HepG2 (cell line): ENCODE data around the gene PPP2R2C. TPM values are rescaled to one million over a fixed set of nuclear protein-coding genes. Genes with fewer than 3 reads are reported as not detected.
A peak's percentile ranks its signal among the peaks of the same experiment; 100 is the strongest.

Experiments
- ARHGAP35 ChIP-seq: sonication (generic); formaldehyde crosslinking; IDR thresholded peaks from 2 replicates; pipeline ENCODE4 v1.9.0; 2022; ENCODE audit warnings: mild to moderate bottlenecking, inconsistent platforms, moderate library complexity, missing genetic modification reagents, borderline replicate concordance
- ELF3 ChIP-seq: IDR thresholded peaks from 2 replicates; pipeline ENCODE4 v1.6.1; 2016; ENCODE audit warnings: missing genetic modification reagents, missing compliant biosample characterization
- GLMP ChIP-seq: sonication (generic); formaldehyde crosslinking; IDR thresholded peaks from 2 replicates; pipeline ENCODE4 v1.9.0; 2021; ENCODE audit warnings: missing genetic modification reagents, mild to moderate bottlenecking, borderline replicate concordance
- GMEB2 ChIP-seq: IDR thresholded peaks from 2 replicates; pipeline ENCODE4 v1.6.1; 2016; ENCODE audit warnings: missing biosample characterization, missing genetic modification reagents, low read depth
- HDAC1 ChIP-seq: sonication (generic); formaldehyde crosslinking; IDR thresholded peaks from 2 replicates; pipeline ENCODE4 v1.5.1; 2020; ENCODE audit warnings: mild to moderate bottlenecking, missing genetic modification reagents
- HOXA9 ChIP-seq: sonication (generic); formaldehyde crosslinking; IDR thresholded peaks from 2 replicates; pipeline ENCODE4 v1.8.1; 2022; ENCODE audit warnings: missing genetic modification reagents, mild to moderate bottlenecking, moderate library complexity, borderline replicate concordance
- KLF9 ChIP-seq: IDR thresholded peaks from 2 replicates; pipeline ENCODE4 v1.6.1; 2016; ENCODE audit warnings: low read depth
- NCOA5 ChIP-seq: sonication (generic); formaldehyde crosslinking; IDR thresholded peaks from 2 replicates; pipeline ENCODE4 v1.4.0; 2020; ENCODE audit warnings: missing genetic modification reagents
- PATZ1 ChIP-seq: sonication (generic); formaldehyde crosslinking; IDR thresholded peaks from 2 replicates; pipeline ENCODE4 v1.4.0; 2020; ENCODE audit warnings: missing genetic modification reagents
- POGZ ChIP-seq: sonication (generic); formaldehyde crosslinking; IDR thresholded peaks from 2 replicates; pipeline ENCODE4 v1.4.0; 2020; ENCODE audit warnings: mild to moderate bottlenecking, missing genetic modification reagents
- TERF1 ChIP-seq: sonication (generic); formaldehyde crosslinking; IDR thresholded peaks from 2 replicates; pipeline ENCODE4 v1.8.0; 2022; ENCODE audit warnings: mild to moderate bottlenecking, missing genetic modification reagents, moderate library complexity
- TFE3 ChIP-seq: IDR thresholded peaks from 2 replicates; pipeline ENCODE4 v1.6.1; 2016
- THYN1 ChIP-seq: sonication (generic); formaldehyde crosslinking; IDR thresholded peaks from 2 replicates; pipeline ENCODE4 v1.8.1; 2023; ENCODE audit warnings: low read depth, mild to moderate bottlenecking, moderate library complexity, missing genetic modification reagents, borderline replicate concordance
- ZBTB33 ChIP-seq: sonication (generic); formaldehyde crosslinking; IDR thresholded peaks from 2 replicates; pipeline ENCODE4 v1.4.0; 2020; ENCODE audit warnings: missing genetic modification reagents
- ZHX1 ChIP-seq: sonication (generic); formaldehyde crosslinking; IDR thresholded peaks from 2 replicates; pipeline ENCODE4 v1.8.1; 2022; ENCODE audit warnings: low read depth, mild to moderate bottlenecking, missing genetic modification reagents
- ZNF138 ChIP-seq: sonication (generic); formaldehyde crosslinking; IDR thresholded peaks from 2 replicates; pipeline ENCODE4 v1.5.0; 2020; ENCODE audit warnings: mild to moderate bottlenecking, low read depth, missing genetic modification reagents
- ZNF777 ChIP-seq: sonication (generic); formaldehyde crosslinking; IDR thresholded peaks from 2 replicates; pipeline ENCODE4 v1.4.0; 2020; ENCODE audit warnings: missing genetic modification reagents
- polyA plus RNA-seq, 8 experiments: library from polyadenylated mRNA; depleted of rRNA in 3 of 8; stranded (reverse) in 7 of 8; unstranded in 1 of 8; fragments of >200 nt; fragmentation: Illumina TruSeq in 4 of 8; extraction: Trizol in 4 of 8; gene quantifications; 2 replicates each; pipeline versions ENCODE4 v1.2.1 to v1.2.3, GENCODE V29; 2011 to 2016; ENCODE audit warnings: low read depth in 4 of 8, missing spikeins in 1 of 8, mixed read lengths in 1 of 8; ENCODE audit not compliant: insufficient read depth in 1 of 8
- total RNA-seq, 5 experiments: library from RNA; depleted of rRNA; stranded (reverse); fragments of >200 nt; fragmentation: Illumina TruSeq; extraction: Trizol; gene quantifications; 2 replicates each; pipeline ENCODE4 v1.2.3, GENCODE V29; 2016; ENCODE audit warnings: low read depth in 1 of 5

The PPP2R2C gene
- total and polyA plus RNA-seq, 2 of the 13 experiments (the other 11 are each of a cell fraction or from before 2014, with no cell fraction given): 0.60 to 8.6 TPM

GRCh38 chr4:6278801-6279197, 193.6 kb downstream of the PPP2R2C start (continued):
- TF ChIP-seq POGZ: peak; percentile 35; the same call in 1 of the 2 replicates
- no peak for TF ChIP-seq NCOA5 (CRISPR knock-in tag)
- no peak for TF ChIP-seq HOXA9 (CRISPR knock-in tag)
- TF ChIP-seq PATZ1 (CRISPR knock-in tag): peak; percentile 77
- TF ChIP-seq THYN1 (CRISPR knock-in tag): no peak
- TF ChIP-seq HDAC1 (CRISPR knock-in tag): peak; percentile 18; the same call in 1 of the 2 replicates
- TF ChIP-seq ZNF777: no peak
- TF ChIP-seq TERF1 (CRISPR knock-in tag): no peak
- TF ChIP-seq ZNF138 (CRISPR knock-in tag): 0 out of 2 replicates have a peak, but pooled peaks have one; percentile 14
- no peak for TF ChIP-seq ARHGAP35
- TF ChIP-seq TFE3: no peak
- no peak for TF ChIP-seq KLF9
- TF ChIP-seq ELF3 (CRISPR knock-in tag): 0 out of 2 replicates have a peak, but pooled peaks have one; percentile 27
- no peak for TF ChIP-seq GMEB2 (CRISPR knock-in tag)
- no peak for TF ChIP-seq ZBTB33 (CRISPR knock-in tag)
- TF ChIP-seq GLMP (CRISPR knock-in tag): no peak
- TF ChIP-seq ZHX1 (CRISPR knock-in tag): no peak
